GM13977 (cell line): ENCODE measurements around the gene UBE2R2.

ENCODE experiments used
- DNase-seq: peaks from one replicate; pipeline ENCODE4 v3.0.0; 2012; ENCODE audit warnings: low spot score
- CTCF ChIP-seq: IDR thresholded peaks from 2 replicates; pipeline ENCODE4 v1.5.1; 2012; ENCODE audit warnings: mild to moderate bottlenecking, control low read depth; ENCODE audit not compliant: insufficient read depth; ENCODE audit errors: extremely low read depth, missing control alignments
- in situ Hi-C: fragments of 300-500 bp; cut with MboI; formaldehyde crosslinking; loops from one replicate; pipeline ENCODE4 v1.12.0; 2022; ENCODE audit warnings: low sequenced_read_pairs, low pct_unique_long_range_greater_than_20kb, mixed read lengths, inconsistent platforms; ENCODE audit not compliant: unreplicated experiment

Gene UBE2R2

GRCh38 chr9:33934188-33934878 is 117.4 kb downstream of the UBE2R2 start:
- in situ Hi-C loops = no loop called here
- TF ChIP-seq CTCF = no peak
- no peak for DNase-seq

- no peak for DNase-seq
- in situ Hi-C loops = no loop called here
- TF ChIP-seq CTCF = no peak
These were observed 123.2 kb downstream of the UBE2R2 start for GRCh38 chr9:33939924-33940874.

GRCh38 chr9:33942471-33943083 is 125.6 kb downstream of the UBE2R2 start:
- in situ Hi-C loops = no loop called here
- TF ChIP-seq CTCF = no peak
- no peak for DNase-seq

GRCh38 chr9:33943389-33943788 is 126.4 kb downstream of the UBE2R2 start:
- DNase-seq = no peak
- TF ChIP-seq CTCF = no peak
- in situ Hi-C loops = no loop called here

GRCh38 chr9:33946779-33947535 is 130.0 kb downstream of the UBE2R2 start:
- in situ Hi-C loops = no loop called here
- TF ChIP-seq CTCF = no peak
- DNase-seq = no peak

- no peak for TF ChIP-seq CTCF
- in situ Hi-C loops = no loop called here
- no peak for DNase-seq
These were observed 133.4 kb downstream of the UBE2R2 start for GRCh38 chr9:33950371-33950770.
